Heart left ventricle (tissue), 16 donors: Measurements from ENCODE around the gene POLR3GL. TPM values are rescaled to one million over a fixed set of nuclear protein-coding genes. Genes with fewer than 3 reads are reported as not detected.
A peak's percentile ranks its signal among the peaks of the same experiment; 100 is the strongest.
"Not testable (repeated sequence)": the region's sequence is repeated elsewhere in the genome, so short reads cannot be mapped to it uniquely, and the experiment has no call there.

ENCODE experiments used
- ATAC-seq, 4 donors: fragments of 200-7000 bp; cut with Tn5 transposase; one replicate each; pipeline ENCODE4 v1.9.1; 2020 to 2022; ENCODE audit warnings: moderate library complexity in 4 of 4, mild to moderate bottlenecking in 3 of 4, moderate number of reproducible peaks in 1 of 4
- DNase-seq, 5 donors: peaks; one replicate each; pipeline ENCODE4 v3.0.0-alpha.2; 2020
- H3K27ac ChIP-seq, 12 donors: fragments of 200-600 bp; sonication (generic) in 4 of 12; one replicate each; pipeline versions ENCODE4 v1.5.0 to v1.8.0; 2016 to 2022; ENCODE audit warnings: mild to moderate bottlenecking in 2 of 12
- H3K27me3 ChIP-seq, 9 donors: fragments of 200-600 bp; sonication (generic) in 2 of 9; one replicate each; pipeline versions ENCODE4 v1.5.1 to v1.8.0; 2016 to 2022; ENCODE audit warnings: mild to moderate bottlenecking in 3 of 9
- H3K36me3 ChIP-seq, 9 donors: fragments of 200-600 bp; sonication (generic) in 2 of 9; one replicate each; pipeline versions ENCODE4 v1.5.0 to v1.8.0; 2018 to 2022; ENCODE audit warnings: mild to moderate bottlenecking in 2 of 9
- H3K4me1 ChIP-seq, 12 donors: fragments of 200-600 bp; sonication (generic) in 4 of 12; one replicate each; pipeline versions ENCODE4 v1.5.0 to v1.8.0; 2016 to 2022; ENCODE audit warnings: mild to moderate bottlenecking in 3 of 12
- H3K4me3 ChIP-seq, 12 donors: fragments of 200-600 bp; sonication (generic) in 4 of 12; one replicate each; pipeline versions ENCODE4 v1.5.0 to v1.8.0; 2017 to 2022; ENCODE audit warnings: mild to moderate bottlenecking in 9 of 12, moderate library complexity in 4 of 12
- H3K9me3 ChIP-seq, 12 donors: fragments of 200-600 bp; sonication (generic) in 4 of 12; one replicate each; pipeline versions ENCODE4 v1.5.0 to v1.8.0; 2016 to 2022; ENCODE audit warnings: mild to moderate bottlenecking in 1 of 12
- POLR2A ChIP-seq, 2 donors: fragments of 450-650 bp; IDR thresholded peaks; one replicate each; pipeline ENCODE4 v1.6.1; 2017; ENCODE audit warnings: antibody characterized with exemption in 2 of 2, mild to moderate bottlenecking in 2 of 2, moderate library complexity in 2 of 2
- WGBS, 4 donors: extraction: QIAGEN DNeasy Blood & Tissue Kit in 2 of 4; methylation state at CpG; one replicate each; pipeline versions ENCODE4 v1.1.5 to v1.1.7; 2013 to 2018; 5-methylcytosine and 5-hydroxymethylcytosine counted together
- intact Hi-C, 10 donors: fragments of 100-400 bp; cut with DNase I; formaldehyde crosslinking; loops; one replicate each; pipeline versions ENCODE4 v1.11.1 to v1.14.2; 2022
- polyA plus RNA-seq, 2 donors: library from polyadenylated mRNA; stranded (reverse); fragments of 200-250 nt; gene quantifications; one replicate each; pipeline ENCODE4 v1.2.3, GENCODE V29; 2013
- total RNA-seq, 9 donors: library from RNA; depleted of rRNA in 2 of 9; stranded (reverse); fragments of >200 nt in 2 of 9; fragmentation: NEBNext Ultra II Directional in 3 of 9; extraction: Animal tissue kit (Norgen Biotek cat#: 25700) in 3 of 9; gene quantifications; one replicate each; pipeline versions ENCODE4 v1.1.0 to v1.2.4, GENCODE V29; 2016 to 2023
- TF ChIP-seq, protein P1 (sequence below), 12 donors: fragments of 200-600 bp; sonication (generic) in 4 of 12; IDR thresholded peaks; one replicate each; pipeline versions ENCODE4 v1.5.0 to v1.8.0; 2018 to 2022; ENCODE audit warnings: antibody characterized with exemption in 12 of 12, mild to moderate bottlenecking in 5 of 12
- donor health status: ischemic (EF 13 %, LVEDD 7.1; RV severe dilation, severe dysfunction).
- donor health status: healthy with polysubstance abuse.
- donor health status: DM: no; HTN: yes; CAD: no.
- donor health status: DM: no; HTN: no; CAD: no.
- donor health status: ischemic (EF 25% LVEDD 6.9; RV normal size, moderate dysfunction).
- donor health status: ischemic (EF 25% LVEDD 5.7; RV mildly dilated, moderate dysfunction).
- donor health status: healthy.
- donor health status: DM: yes; HTN: yes; CAD: no.
- donor health status: ischemic (EF 35%, LVEDD 5.7; RV mildly dilated, moderate dysfunction).
- donor health status: nonischemic (EF 11% LVEDD 7.7; RV severe dilation, severe dysfunction).
- donor health status: DM: yes; HTN: yes; CAD: no.
- donor health status: PGD.
- donor health status: ischemic (EF 29% LVEDD 5.4; RV normal size, mild dysfunction).
- donor health status: nonischemic (EF 23%, LVEDD 6.1; RV moderate dilation, normal function).

The POLR3GL gene
- total and polyA plus RNA-seq, 11 donors: 30.2 to 69.4 (median 36.4) TPM

DNA sequence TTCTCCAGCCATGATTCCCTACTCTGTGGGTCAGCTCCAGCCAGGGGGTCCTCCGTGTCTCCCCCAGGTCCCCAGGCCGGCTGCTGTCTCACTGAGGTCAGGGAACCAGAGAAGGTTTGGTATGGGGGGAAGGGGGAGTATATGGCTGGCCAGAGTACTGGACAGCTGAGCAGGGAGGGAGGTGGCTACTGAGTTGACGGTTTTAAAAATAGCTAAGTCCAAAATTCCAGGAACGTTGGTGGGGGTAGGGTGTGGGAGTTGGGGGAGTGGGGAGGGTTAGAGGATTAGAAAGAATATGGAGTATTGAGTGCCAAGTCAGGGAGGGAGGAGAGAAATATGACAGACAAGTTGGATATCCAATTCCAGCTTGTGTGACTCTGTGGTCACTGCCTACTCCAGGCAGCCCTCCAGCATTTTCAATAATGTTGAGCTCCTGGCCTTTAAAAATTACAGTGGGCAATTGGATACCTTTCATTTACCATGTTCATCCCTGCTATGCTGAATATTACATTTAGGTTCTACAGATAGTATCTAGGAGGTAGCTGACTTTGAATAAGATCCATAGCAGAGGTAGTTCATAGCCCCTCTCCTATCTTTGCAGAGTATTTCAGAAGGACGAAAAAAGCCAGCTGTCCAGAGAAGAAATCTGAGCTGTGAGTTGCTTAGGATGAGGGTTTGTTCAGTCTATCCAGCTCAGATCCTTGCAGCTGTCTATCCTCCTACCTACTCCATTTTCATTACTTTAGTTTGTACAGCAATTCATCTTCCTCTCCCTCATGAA lies 57.3 kb downstream of the POLR3GL start, which contains the start of gene HJV:
Gene HJV, minus strand, starts transcription at position 114 of the 781 bp plus-strand sequence. CDS start 1,504 bp downstream, outside the sequence.
- H3K36me3 ChIP-seq: peaks cover 0 to 4% (median 0%) of the 10 kb centered on the region in 9 donors
- 35 to 52% (median 43%) methylated on average over 5 of the region's 5 CpGs for WGBS, 4 donors
- DNase-seq (peak in 4 of 5 donors; percentile 42 to 49 (median 46)), ATAC-seq (peak; percentile 74 to 87 (median 78))
- intact Hi-C loops: no loop called here
- H3K27me3 ChIP-seq: peaks cover 0 to 25% (median 0%) of the 10 kb centered on the region in 9 donors
- peak within 1 kb of the TSS in 11 of 12 donors; percentile 12 to 55 (median 43) for H3K4me3 ChIP-seq
- no peaks in the 10 kb centered on the region for H3K9me3 ChIP-seq
- H3K4me1 ChIP-seq: peaks cover 0 to 22% (median 5%) of the 10 kb centered on the region in 12 donors
- H3K27ac ChIP-seq: peak within 1 kb of the TSS in 10 of 12 donors; percentile 34 to 92 (median 75)
- no peak for TF ChIP-seq POLR2A (IDR thresholded peaks at IDR 0.05)
- TF ChIP-seq, protein P1, sequence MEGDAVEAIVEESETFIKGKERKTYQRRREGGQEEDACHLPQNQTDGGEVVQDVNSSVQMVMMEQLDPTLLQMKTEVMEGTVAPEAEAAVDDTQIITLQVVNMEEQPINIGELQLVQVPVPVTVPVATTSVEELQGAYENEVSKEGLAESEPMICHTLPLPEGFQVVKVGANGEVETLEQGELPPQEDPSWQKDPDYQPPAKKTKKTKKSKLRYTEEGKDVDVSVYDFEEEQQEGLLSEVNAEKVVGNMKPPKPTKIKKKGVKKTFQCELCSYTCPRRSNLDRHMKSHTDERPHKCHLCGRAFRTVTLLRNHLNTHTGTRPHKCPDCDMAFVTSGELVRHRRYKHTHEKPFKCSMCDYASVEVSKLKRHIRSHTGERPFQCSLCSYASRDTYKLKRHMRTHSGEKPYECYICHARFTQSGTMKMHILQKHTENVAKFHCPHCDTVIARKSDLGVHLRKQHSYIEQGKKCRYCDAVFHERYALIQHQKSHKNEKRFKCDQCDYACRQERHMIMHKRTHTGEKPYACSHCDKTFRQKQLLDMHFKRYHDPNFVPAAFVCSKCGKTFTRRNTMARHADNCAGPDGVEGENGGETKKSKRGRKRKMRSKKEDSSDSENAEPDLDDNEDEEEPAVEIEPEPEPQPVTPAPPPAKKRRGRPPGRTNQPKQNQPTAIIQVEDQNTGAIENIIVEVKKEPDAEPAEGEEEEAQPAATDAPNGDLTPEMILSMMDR (IDR thresholded peaks at IDR 0.05): no peak

- WGBS, 4 donors: 79 to 85% (median 82%) methylated on average over 7 of the region's 7 CpGs
- Histone ChIP-seq H3K36me3 (peaks cover 0 to 4% (median 0%) of the 10 kb centered on the region in 9 donors), H3K9me3 (no peaks in the 10 kb centered on the region), H3K27me3 (peaks cover 0 to 25% (median 0%) of the 10 kb centered on the region in 9 donors), H3K27ac (peak overlapping the region in 1 of 12 donors; percentile 79), H3K4me1 (peaks cover 0 to 22% (median 5%) of the 10 kb centered on the region in 12 donors), H3K4me3 (no peak overlapping the region)
- TF ChIP-seq, protein P1 (IDR thresholded peaks at IDR 0.05): no peak
- TF ChIP-seq POLR2A (IDR thresholded peaks at IDR 0.05): no peak
- ATAC-seq: no peak
- intact Hi-C loops: no loop called here
- no peak for DNase-seq
Measured at GRCh38 chr1:146022403-146023127, 58.1 kb downstream of the POLR3GL start.

- H3K27ac ChIP-seq, ATAC-seq, DNase-seq, H3K36me3 ChIP-seq, H3K9me3 ChIP-seq, H3K4me3 ChIP-seq, H3K4me1 ChIP-seq, intact Hi-C loops: not testable (repeated sequence)
- 80 to 88% (median 81%) methylated on average over 2 of the region's 2 CpGs for WGBS, 4 donors
- peaks cover 0 to 11% (median 0%) of the 10 kb centered on the region in 9 donors for H3K27me3 ChIP-seq
Measured at GRCh38 chr1:146025787-146026495, 61.5 kb downstream of the POLR3GL start.

GRCh38 chr1:146026650-146027049 lies 62.2 kb downstream of the POLR3GL start:
- H3K36me3 ChIP-seq, intact Hi-C loops, H3K4me3 ChIP-seq, ATAC-seq, H3K27me3 ChIP-seq, H3K27ac ChIP-seq, H3K9me3 ChIP-seq, DNase-seq, H3K4me1 ChIP-seq: not testable (repeated sequence)
- 79 to 90% (median 84%) methylated on average over 1 of the region's 1 CpG for WGBS, 4 donors

Other genes starting within 250 kb of the POLR3GL start
- gene CD160, start 245.2 kb upstream of the POLR3GL start, total RNA-seq: under 1 TPM in 2 of 9 donors, not detected in 7; 0.64 to 0.79 TPM
- not detected for gene CD160, start 245.2 kb upstream of the POLR3GL start, polyA plus RNA-seq
- 10 to 100 TPM; 41.4 to 76.5 (median 52.0) TPM for gene RNF115, start 140.6 kb upstream of the POLR3GL start, total RNA-seq
- 10 to 100 TPM; 20.5 to 29.4 TPM for gene RNF115, start 140.6 kb upstream of the POLR3GL start, polyA plus RNA-seq
- gene POLR3C, start 140.5 kb upstream of the POLR3GL start, total RNA-seq: 10 to 100 TPM; 12.5 to 22.4 (median 15.1) TPM
- gene POLR3C, start 140.5 kb upstream of the POLR3GL start, polyA plus RNA-seq: 10 to 100 TPM in 1 of 2 donors, 1 to 10 TPM in 1; 5.9 to 14.8 TPM
- 10 to 100 TPM in 1 of 9 donors, 1 to 10 TPM in 8; 1.7 to 10.9 (median 4.3) TPM for gene NUDT17, start 119.1 kb upstream of the POLR3GL start, total RNA-seq
- gene NUDT17, start 119.1 kb upstream of the POLR3GL start, polyA plus RNA-seq: 1 to 10 TPM in 1 of 2 donors, under 1 TPM in 1; 0.71 to 3.4 TPM
- gene PIAS3, start 105.6 kb upstream of the POLR3GL start, total RNA-seq: 10 to 100 TPM; 14.2 to 25.8 (median 15.6) TPM
- gene PIAS3, start 105.6 kb upstream of the POLR3GL start, polyA plus RNA-seq: 10 to 100 TPM; 14.2 to 31.0 TPM
- gene ANKRD35, start 78.8 kb upstream of the POLR3GL start, total RNA-seq: 1 to 10 TPM in 2 of 9 donors, under 1 TPM in 7; 0.29 to 1.4 (median 0.51) TPM
- gene ANKRD35, start 78.8 kb upstream of the POLR3GL start, polyA plus RNA-seq: 1 to 10 TPM in 1 of 2 donors, under 1 TPM in 1; 0.50 to 1.5 TPM
- gene ITGA10, start 54.6 kb upstream of the POLR3GL start, total RNA-seq: 1 to 10 TPM in 7 of 9 donors, under 1 TPM in 2; 0.81 to 5.4 (median 1.3) TPM
- gene ITGA10, start 54.6 kb upstream of the POLR3GL start, polyA plus RNA-seq: 1 to 10 TPM; 2.4 to 2.6 TPM
- 10 to 100 TPM; 17.7 to 27.5 (median 24.5) TPM for gene PEX11B, start 46.0 kb upstream of the POLR3GL start, total RNA-seq
- gene PEX11B, start 46.0 kb upstream of the POLR3GL start, polyA plus RNA-seq: 10 to 100 TPM; 19.6 to 29.8 TPM
- gene RBM8A, start 37.2 kb upstream of the POLR3GL start, total RNA-seq: 100 to 1,000 TPM in 1 of 9 donors, 10 to 100 TPM in 8; 58.7 to 100 (median 75.7) TPM
- 100 to 1,000 TPM in 1 of 2 donors, 10 to 100 TPM in 1; 57.9 to 186 TPM for gene RBM8A, start 37.2 kb upstream of the POLR3GL start, polyA plus RNA-seq
- 10 to 100 TPM; 21.7 to 31.5 (median 26.4) TPM for gene LIX1L, start 6.7 kb upstream of the POLR3GL start, total RNA-seq
- 10 to 100 TPM in 1 of 2 donors, 1 to 10 TPM in 1; 7.0 to 13.4 TPM for gene LIX1L, start 6.7 kb upstream of the POLR3GL start, polyA plus RNA-seq
- 1 to 10 TPM; 1.0 to 3.5 (median 1.7) TPM for gene ANKRD34A, start 115 bp upstream of the POLR3GL start, total RNA-seq
- 1 to 10 TPM in 1 of 2 donors, under 1 TPM in 1; 0.65 to 1.9 TPM for gene ANKRD34A, start 115 bp upstream of the POLR3GL start, polyA plus RNA-seq
- gene TXNIP, start 31.9 kb downstream of the POLR3GL start, total RNA-seq: 1,000 to 10,000 TPM in 4 of 9 donors, 100 to 1,000 TPM in 5; 489 to 1,925 (median 1,000) TPM
- 100 to 1,000 TPM; 222 to 597 TPM for gene TXNIP, start 31.9 kb downstream of the POLR3GL start, polyA plus RNA-seq
- 100 to 1,000 TPM in 3 of 9 donors, 10 to 100 TPM in 6; 21.8 to 125 (median 79.5) TPM for gene HJV, start 57.0 kb downstream of the POLR3GL start, total RNA-seq
- gene HJV, start 57.0 kb downstream of the POLR3GL start, polyA plus RNA-seq: 10 to 100 TPM in 1 of 2 donors, under 1 TPM in 1; 0.62 to 37.7 TPM
- 1 to 10 TPM in 4 of 9 donors, under 1 TPM in 5; 0.28 to 2.8 (median 0.96) TPM for gene NBPF10, start 180.1 kb downstream of the POLR3GL start, total RNA-seq
- gene NBPF10, start 180.1 kb downstream of the POLR3GL start, polyA plus RNA-seq: under 1 TPM; 0.19 to 0.47 TPM